ENCODE results near the gene ABL2.
"Not testable (repeated sequence)": the region's sequence is repeated elsewhere in the genome, so short reads cannot be mapped to it uniquely, and the experiment has no call there.

DNA sequence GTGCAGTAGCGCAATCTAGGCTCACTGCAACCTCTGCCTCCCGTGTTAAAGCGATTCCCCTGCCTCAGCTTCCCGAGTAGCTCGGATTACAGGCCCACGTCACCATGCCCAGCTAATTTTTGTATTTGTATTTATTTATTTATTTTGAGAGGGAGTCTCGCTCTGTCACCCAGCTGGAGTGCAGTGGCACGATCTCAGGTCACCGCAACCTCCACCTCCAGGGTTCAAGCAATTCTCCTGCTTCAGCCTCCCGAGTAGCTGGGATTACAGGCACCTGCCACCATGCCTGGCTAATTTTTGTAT is 59.1 kb downstream of the ABL2 start:
- TF ChIP-seq POLR2AphosphoS5 (IDR thresholded peaks at IDR 0.05; ENCODE audit: low read depth, low read length) = not testable (repeated sequence)
- TF ChIP-seq, protein P1, sequence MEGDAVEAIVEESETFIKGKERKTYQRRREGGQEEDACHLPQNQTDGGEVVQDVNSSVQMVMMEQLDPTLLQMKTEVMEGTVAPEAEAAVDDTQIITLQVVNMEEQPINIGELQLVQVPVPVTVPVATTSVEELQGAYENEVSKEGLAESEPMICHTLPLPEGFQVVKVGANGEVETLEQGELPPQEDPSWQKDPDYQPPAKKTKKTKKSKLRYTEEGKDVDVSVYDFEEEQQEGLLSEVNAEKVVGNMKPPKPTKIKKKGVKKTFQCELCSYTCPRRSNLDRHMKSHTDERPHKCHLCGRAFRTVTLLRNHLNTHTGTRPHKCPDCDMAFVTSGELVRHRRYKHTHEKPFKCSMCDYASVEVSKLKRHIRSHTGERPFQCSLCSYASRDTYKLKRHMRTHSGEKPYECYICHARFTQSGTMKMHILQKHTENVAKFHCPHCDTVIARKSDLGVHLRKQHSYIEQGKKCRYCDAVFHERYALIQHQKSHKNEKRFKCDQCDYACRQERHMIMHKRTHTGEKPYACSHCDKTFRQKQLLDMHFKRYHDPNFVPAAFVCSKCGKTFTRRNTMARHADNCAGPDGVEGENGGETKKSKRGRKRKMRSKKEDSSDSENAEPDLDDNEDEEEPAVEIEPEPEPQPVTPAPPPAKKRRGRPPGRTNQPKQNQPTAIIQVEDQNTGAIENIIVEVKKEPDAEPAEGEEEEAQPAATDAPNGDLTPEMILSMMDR (IDR thresholded peaks at IDR 0.05) = not testable (repeated sequence)

Measured in Panc1 (cell line).